GM19238 (cell line): ENCODE results near the gene DNAH6.
"Not testable (repeated sequence)": the region's sequence is repeated elsewhere in the genome, so short reads cannot be mapped to it uniquely, and the experiment has no call there.

Source experiments
- DNase-seq: peaks from one replicate; pipeline ENCODE4 v3.0.0; 2011; ENCODE audit warnings: low spot score; ENCODE audit not compliant: insufficient read length

DNAH6 gene

GRCh38 chr2:84838434-84839145 lies 322.3 kb downstream of the DNAH6 start:
- no peak for DNase-seq

GRCh38 chr2:84839851-84840250 lies 323.6 kb downstream of the DNAH6 start:
- DNase-seq, result no peak

GRCh38 chr2:84840306-84840705 lies 324.0 kb downstream of the DNAH6 start:
- no peak for DNase-seq

GRCh38 chr2:84841577-84841976 lies 325.3 kb downstream of the DNAH6 start:
- no peak for DNase-seq

- no peak for DNase-seq
Measured at GRCh38 chr2:84844141-84844540, 327.8 kb downstream of the DNAH6 start.

- no peak for DNase-seq
Measured at GRCh38 chr2:84846041-84846663, 329.9 kb downstream of the DNAH6 start.

GRCh38 chr2:84846741-84847142 lies 330.4 kb downstream of the DNAH6 start:
- DNase-seq, result no peak

GRCh38 chr2:84847326-84848050 lies 331.2 kb downstream of the DNAH6 start:
- DNase-seq, result no peak

- DNase-seq, result no peak
Measured at GRCh38 chr2:84849271-84849952, 333.1 kb downstream of the DNAH6 start.

GRCh38 chr2:84850471-84850870 lies 334.2 kb downstream of the DNAH6 start:
- no peak for DNase-seq

- no peak for DNase-seq
Measured at GRCh38 chr2:84851876-84852275, 335.6 kb downstream of the DNAH6 start.

- DNase-seq, result no peak
Measured at GRCh38 chr2:84854850-84855249, 338.6 kb downstream of the DNAH6 start.

- no peak for DNase-seq
Measured at GRCh38 chr2:84855731-84856130, 339.4 kb downstream of the DNAH6 start.

GRCh38 chr2:84856787-84857186 lies 340.5 kb downstream of the DNAH6 start:
- DNase-seq, result no peak

GRCh38 chr2:84857566-84857965 lies 341.3 kb downstream of the DNAH6 start:
- no peak for DNase-seq

GRCh38 chr2:84858123-84858522 lies 341.8 kb downstream of the DNAH6 start:
- no peak for DNase-seq

- no peak for DNase-seq
Measured at GRCh38 chr2:84858937-84859336, 342.6 kb downstream of the DNAH6 start.

- no peak for DNase-seq
Measured at GRCh38 chr2:84861539-84861938, 345.2 kb downstream of the DNAH6 start.

GRCh38 chr2:84862006-84862405 lies 345.7 kb downstream of the DNAH6 start:
- no peak for DNase-seq

- DNase-seq, result peak; percentile 17
Measured at GRCh38 chr2:84865181-84865783, 349.0 kb downstream of the DNAH6 start.

- DNase-seq, result no peak
Measured at GRCh38 chr2:84866122-84866521, 349.8 kb downstream of the DNAH6 start.

GRCh38 chr2:84868327-84868726 lies 352.0 kb downstream of the DNAH6 start:
- DNase-seq, result not testable (repeated sequence)
